ENCODE data around the gene WRNIP1.

The WRNIP1 gene

DNA sequence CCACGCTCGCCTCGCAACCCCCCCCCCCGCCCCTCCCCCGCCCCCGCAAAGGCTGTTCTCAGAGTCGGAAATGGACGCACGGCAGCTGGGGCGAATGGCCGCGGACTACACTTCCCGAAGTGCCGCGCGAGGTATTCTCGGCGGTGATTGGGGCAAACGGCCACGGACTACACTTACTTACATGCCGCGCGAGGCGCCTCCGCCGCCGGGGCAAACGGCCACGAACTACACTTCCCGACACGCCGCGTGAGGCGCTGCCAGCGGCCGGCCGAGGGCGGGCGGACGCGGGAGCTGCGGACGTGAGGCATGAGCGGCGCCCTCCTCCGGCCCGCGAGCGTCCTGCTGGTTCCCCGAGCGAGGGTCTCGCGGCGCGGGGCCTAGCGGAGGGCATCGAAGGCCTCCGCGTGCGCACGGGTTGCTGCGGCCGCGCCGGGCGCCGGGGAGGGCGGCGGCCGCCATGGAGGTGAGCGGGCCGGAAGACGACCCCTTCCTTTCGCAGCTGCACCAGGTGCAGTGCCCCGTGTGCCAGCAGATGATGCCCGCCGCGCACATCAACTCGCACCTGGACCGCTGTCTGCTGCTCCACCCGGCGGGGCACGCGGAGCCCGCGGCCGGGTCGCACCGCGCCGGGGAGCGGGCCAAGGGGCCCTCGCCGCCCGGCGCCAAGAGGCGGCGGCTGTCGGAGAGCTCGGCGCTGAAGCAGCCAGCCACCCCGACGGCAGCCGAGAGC is at the start of gene WRNIP1:
TSS of gene WRNIP1 (plus strand) at position 228 of the 730 bp plus-strand sequence. CDS start at position 458, 230 bp downstream.
- peak; percentile 95 for DNase-seq

DNA sequence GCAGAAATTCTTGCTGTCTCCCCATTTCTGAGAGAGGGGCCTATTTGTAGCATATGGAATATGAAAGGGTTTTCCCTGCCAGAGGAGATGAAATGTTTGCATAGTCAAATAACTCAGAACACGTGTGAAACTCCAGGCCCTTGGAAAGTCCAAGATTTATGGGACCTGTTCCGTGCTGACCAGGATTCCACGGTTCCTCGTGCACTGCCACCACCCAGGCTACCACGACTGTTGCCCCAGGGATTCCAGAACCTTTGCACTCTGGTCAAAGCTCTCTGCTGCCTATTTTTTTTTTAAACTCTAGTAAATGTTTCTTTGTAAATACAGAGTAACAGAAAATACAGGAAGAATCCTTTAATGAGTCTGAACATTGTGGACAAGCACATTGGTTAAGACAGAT is 49.5 kb upstream of the WRNIP1 start:
- no peak for DNase-seq

DNA sequence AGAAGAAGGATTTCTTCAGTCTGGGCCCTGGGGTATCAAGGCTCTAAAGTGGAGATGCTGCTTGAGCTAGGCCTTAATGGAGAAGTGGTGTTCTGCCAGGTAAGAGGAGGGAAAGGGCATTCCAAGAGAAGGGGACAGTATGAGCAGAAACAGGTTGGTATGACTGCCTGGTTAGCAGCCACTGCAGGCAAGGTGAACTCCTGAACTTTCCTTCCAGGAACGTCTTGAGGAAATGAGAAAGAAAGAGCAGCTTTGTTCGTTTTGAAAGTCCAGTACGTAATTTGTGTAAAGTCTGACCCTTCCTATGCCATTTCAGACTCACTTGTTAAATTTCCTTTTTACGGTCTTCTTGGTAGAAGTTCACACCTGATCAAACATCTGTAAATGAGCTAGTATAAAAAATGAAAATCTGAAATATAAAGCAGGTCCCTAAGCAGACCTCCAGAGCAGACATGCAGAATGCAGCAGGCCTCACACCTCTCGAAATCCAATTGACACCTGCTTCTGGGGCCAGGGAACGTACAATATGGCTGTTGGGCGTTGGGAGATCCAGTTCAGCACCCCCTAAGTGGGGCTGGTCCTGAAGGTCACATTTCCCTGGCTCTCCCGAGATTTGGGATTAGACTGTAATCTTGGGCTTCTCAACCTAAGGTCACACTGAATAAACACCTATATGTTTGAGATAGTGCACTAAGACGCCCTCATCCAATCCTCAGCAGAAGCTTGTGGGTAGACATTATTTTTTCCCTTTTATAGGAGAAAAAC is 48.1 kb upstream of the WRNIP1 start:
- no peak for DNase-seq

DNA sequence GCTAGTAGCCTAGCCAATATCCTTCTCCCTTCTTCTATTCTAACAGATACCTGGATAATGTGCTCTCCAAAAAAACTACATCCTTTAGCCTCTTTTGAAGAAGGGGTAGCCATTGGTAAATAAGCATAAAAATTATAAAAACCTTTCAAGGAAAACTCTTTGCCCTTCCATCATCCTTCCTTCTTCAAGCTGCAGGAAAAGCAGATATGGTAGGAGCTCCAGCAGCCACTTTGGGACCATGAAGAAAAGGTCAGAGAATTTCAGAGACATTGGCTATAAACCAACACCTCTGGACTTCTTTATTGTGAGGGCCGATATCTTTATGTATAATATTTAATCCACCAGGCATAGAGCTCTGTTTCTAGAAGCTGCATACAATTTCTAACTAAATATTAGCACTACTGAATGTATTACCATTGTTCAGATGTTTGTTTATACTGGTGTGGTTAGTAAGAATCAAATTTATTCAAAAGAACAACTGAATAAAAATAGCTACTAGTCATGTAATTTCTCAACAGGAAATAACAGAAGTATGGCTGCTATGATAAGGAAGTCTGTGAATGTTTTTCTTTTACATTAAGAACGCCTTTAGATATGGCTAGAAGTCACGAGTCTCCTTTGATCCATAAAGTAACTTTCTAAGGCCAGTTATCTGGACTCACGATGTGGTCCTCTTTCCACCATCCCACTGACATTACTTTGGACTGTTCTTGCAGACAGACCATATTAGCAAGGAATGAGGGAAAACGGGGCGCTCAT is 46.7 kb upstream of the WRNIP1 start:
- no peak for DNase-seq

DNA sequence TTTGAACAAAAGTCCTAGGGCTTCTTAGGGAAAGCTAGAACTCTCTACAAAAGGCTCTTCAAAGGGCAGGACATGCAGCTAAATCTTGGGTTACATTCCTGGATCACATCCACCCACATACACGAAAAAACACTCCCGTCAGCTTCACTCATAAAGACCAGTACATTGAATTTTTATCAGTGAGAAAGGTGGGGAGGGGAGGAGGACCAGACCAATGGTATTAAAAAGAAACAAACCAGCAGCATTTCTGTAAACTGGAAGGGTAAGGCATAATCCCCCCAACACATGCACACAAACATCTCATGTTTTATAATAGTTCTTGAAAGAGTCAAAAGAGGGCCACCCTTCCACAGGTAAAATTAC is 46.1 kb upstream of the WRNIP1 start:
- no peak for DNase-seq

DNA sequence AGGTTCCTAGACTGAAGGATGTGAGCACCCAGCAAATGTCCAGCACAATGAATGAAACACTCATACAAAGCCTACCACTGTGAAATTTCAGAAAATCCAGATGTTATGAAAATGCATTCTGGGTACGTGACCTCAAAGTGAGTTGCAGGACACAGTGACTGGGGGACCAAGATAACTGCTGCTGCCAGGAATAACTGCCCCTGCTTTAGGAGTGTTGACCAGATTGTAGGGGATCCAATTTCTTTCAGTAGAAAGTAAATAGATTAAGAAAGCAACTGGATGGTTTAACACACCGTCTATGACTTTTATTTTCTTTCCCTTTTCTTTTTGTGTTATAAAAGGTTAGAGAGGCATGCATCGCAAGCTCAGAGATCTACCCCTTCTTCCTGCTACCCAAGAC is 44.0 kb upstream of the WRNIP1 start:
- DNase-seq: no peak

DNA sequence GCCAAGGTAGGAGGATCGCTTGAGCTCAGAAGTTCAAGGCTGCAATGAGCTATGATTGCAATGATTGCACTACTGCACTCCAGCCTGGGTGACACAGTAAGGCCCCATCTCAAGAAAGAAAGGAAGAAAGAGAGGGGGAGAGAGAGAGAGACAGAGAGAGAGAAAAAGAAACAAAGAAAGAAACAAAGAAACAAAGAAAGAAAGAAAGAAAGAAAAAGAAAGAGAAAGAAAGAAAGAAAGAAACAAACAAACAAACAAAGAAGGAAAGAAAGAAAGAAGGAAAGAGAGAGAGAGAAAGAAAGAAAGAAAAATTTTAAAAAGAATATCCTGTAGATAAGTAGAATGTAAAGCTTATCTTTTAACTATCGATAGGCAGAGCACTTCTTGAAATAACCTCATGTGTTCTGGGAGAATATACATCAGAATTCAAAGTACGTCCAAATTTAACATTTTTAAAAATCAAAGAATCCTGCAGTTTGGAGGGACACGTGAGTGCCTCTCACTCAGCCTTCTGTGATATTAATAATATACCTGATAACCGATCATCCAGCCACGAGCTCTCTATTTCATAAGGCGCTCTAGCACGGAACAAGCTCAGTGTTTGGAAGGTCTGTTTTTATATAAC is 39.7 kb upstream of the WRNIP1 start:
- no peak for DNase-seq

DNA sequence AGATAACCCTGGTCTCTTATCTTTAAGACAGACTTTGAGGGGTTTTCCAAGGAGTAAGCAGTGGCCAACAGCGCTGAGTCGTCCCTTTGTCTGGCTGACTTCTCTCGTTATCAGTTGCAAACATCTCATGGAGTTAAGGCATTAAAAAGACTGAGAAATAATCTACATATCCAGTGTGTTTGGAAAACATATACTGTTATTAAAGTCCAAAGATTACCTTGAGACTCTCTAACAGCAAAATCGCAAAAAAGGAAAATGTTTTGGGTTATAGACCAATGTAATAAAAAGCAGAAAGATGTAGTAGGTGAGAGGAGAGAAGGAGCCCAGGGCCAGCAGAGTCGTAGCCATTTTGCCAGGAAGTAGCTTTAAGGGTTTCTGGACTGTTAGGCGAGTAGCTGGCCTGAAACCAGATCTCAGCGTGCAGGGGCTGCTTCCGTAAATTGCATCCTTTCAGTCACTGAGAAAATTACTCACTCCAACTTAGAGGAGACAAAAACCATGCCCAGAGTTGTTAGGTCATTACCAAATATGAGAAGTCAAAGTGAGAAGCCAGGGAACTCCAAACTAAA is 39.1 kb upstream of the WRNIP1 start:
- no peak for DNase-seq

DNA sequence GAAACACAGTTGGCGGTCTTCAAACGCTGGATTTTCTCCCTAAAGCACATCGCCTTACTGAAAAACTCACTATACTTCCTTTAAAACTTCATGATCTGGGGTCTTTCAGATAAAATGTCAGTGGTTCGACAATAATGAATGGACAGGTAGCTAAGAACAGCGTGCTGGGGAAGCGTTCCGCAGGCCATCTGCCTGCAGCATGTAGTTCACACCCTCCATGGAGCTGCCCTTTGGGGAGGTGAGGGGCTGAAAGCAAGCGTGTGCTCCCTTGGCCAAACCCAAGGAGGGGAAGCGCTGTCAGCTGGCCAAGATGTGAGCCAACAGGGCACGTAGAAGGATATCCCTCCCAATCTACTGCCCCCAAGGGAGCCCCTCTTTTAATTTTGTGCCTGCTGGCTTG is 35.3 kb upstream of the WRNIP1 start:
- no peak for DNase-seq

DNA sequence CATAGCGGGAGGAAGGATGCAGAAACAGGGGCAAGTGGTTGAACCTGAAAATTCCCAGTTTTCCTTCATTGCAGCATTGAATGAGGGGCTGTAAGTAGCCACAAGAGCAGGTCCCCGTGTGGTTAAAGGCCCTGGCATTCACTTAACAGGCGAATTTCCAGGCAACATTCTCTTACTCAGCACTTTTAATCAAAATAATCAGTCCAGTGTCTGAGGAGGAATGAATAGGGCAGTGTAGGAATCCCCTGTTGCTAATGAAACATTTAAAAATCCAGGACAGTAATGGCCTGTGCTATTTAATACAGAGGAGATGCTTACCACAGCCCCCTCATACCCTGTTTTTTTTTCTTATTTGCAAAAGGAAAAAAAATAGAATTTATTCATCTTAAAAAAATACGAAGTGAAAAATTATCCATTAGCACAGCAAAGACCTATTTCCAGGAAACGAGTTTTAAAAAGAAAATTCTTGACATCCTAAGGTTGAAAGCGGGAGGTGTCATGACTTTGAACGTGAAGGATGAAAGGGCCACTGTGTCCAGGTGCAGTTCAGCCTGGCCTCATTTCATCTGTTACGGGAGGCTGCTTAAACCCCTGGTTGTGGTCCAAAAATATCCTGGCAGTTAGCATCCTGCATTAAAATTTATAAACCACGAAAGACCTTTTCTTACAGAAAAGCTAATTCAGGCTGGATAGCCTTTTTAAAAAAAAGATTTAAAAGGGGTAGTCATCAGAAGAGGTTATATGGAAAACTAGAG is 34.7 kb upstream of the WRNIP1 start:
- DNase-seq: no peak

DNA sequence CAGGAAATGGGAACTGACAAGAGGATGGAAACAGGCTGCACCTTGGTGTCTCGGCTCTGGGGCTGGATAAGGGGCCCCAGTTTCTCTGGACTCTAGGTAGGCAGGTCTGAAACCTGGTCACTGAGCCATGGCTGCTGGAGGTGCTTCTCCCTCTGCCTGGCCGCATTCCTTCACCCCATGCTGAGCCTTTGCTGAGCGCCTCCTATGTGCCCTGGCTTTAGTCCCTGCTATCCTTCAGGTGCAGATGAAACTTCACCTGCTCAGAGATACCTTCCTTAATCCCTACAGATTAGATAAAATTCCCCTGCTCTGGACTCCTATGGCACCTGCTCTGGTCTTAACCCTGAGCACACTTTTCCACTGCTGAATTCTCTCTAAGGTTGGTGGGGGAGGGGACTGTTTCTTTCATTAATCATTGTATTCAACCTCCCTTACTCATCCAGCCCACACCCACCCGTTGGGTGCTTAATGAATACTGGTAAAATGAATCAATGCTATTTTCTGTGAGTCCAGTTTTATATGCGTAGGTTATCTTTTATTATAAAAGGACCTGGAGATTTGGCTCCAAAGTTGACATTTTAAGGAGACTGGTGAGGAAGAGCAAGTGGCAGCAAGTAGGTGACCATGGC is 33.8 kb upstream of the WRNIP1 start:
- no peak for DNase-seq

DNA sequence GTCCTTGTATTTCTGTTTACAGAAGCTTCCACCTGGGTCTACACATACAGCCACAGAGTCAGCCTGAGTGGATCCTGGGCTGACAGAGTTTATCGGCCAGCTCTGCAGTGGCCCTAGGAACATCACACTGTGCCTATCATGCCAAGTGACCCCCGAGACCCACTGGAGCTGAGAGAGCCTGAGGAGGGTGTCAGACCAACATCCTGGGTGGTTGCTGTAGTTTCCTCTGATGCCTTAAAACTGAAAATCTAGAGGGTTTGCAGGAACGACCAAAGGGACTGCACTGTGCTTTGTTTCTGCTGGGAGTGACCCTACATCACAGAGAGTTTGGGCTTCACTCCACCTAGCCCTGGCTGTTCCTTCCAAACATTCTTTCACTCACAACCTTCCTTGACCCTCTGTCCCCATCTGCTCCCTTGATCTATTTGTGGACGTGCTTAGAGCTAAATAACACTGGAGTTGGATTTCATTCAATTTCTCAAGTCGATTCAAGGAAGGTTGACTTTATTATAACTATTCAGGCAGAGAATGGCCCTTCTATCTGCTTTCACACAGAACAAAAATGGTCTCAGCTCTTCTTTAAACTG is 32.6 kb upstream of the WRNIP1 start:
- DNase-seq: no peak

DNA sequence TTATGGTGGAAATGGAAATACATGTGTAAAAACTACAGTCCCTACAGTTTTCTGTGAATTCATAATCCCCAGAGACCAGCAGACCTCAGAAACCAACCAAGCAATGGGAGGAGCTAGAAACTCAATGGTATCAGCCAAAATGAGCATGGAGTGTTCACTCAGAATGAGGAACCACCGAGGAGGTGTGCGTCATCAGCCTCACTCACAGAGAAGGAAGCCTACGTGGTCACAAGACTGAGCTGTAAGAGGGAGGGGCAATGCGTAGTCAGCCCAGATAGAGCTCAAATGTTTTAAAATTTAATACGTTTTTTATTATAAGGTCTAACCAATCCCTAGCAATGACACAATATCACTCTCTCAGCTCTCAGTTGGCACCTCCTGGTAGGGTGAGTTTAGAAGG is 31.9 kb upstream of the WRNIP1 start:
- peak; percentile 19 for DNase-seq

DNA sequence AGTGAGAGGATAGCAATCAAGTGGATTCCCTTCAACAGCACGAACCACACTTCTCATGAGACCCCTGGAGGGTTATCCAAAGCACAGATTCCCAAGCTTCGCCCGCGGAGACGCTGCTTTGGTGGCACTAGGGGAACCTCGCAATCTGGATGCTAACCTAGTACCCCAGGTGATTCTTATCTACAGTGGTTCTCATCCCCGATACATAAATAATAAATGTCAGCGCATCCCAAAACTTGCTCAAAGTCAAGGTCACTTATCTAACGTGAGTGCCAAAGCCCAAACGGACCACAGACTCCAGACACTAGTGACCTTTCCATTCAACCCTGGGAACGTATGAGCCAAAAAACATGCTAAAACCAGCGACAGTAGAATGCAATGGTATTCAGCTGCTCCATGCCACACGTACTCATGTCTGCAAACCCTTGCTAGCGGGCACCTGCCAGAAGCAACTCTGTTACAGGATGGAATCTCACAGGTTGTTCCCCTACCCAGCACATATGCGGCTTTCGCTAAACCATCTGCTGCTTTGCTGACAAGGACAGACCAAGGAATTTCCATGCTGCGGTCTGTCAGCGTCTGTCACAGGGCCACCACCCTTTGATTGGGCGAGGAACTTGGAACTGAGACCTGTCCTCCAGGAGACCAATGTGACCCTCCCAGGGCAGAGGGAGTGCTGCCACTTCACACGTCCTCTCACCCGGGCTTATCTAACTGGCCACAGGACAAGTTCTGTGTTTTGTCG is 31.3 kb upstream of the WRNIP1 start:
- no peak for DNase-seq

DNA sequence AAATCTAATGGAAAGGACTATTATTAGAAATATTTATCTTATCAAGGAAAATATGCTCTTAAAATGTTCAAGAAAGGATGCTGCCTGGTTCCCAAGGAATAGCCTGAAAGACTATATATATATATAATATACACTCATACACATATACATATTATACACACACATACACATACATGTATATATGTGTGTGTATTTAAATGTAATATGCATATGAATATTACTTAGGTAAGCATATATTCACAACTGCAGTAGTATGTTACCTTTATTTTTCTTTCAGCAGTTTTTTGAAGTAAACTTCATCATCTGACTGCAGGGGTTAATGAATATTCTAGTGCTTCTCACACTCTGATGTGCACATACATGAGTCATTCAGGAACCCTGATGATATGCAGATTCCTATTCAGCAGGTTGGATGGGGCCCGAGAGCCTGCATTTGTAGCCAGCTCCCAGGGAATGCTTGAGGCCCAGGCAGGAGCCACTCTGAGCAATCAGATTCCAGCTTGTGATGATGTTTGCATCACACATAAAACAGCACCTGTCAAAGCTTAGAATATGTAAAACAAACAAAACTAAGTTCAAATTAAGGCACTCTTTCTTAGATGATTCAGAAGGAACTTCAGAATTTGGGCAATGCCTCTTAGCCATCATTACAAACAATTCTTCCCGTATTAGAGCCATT is 30.6 kb upstream of the WRNIP1 start:
- DNase-seq: no peak

DNA sequence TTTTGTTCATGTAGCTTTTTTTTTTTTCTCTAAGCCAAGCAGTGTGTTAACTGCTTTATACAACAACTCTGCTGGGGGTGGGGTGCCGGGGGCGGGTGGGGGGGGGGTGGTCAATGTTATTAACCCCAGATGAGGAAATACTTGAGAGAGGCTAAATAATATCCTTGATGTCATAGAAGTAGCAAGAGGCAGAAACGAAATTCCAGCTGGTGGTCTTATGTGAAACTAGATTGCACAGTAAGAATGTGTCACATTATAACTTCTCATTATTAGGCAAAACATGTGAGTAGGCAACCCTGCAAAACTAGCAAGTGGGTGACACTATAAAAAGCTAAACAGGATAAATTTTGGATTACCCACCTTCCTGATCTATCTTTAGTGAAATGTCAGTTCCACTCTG is 27.3 kb upstream of the WRNIP1 start:
- no peak for DNase-seq

DNA sequence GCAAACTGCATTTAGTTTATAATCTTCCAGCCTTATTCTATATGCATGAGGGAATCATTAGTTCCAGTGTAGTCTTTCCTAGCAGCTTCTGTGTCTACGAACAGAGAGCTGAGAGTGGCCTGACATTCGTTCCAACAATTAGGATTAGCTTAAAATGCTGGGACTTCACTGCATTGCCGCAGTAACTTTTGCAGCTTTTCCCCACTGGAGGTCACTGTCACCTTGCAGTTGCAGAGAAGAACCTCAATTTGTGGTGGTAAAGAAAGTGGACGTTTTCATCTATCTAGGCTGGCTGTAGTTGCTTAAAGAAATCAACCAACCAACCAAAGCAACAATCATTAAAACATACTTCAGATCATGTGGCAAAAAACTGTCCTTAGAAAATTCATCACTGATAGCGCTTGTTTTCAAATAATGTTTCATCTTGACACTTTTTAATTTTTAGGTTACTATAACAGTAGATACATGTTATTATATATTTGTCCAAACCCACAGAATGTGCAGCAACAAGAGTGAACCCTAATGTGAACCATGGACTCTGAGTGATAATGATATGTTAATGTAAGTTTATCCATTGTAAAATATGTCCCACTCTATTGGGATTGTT is 26.7 kb upstream of the WRNIP1 start:
- peak; percentile 30 for DNase-seq

DNA sequence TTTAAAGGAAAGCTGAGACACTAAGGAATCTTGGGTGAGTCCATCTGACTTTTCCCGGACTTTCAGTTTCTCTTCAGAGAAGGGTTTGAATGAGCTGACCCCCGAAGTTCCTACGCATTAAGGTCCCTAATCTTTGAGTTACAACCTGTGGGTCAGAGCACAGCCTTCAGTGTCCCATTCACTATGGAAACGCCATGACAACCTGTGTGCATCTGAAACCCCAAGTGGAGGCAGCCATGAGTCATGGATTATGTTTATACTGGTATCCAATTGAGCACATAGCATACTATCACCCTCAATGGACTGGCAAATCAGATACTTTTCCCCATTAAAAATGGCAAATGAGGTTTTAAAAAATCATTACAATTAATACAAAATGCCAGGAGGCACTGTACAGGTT is 25.9 kb upstream of the WRNIP1 start:
- no peak for DNase-seq

DNA sequence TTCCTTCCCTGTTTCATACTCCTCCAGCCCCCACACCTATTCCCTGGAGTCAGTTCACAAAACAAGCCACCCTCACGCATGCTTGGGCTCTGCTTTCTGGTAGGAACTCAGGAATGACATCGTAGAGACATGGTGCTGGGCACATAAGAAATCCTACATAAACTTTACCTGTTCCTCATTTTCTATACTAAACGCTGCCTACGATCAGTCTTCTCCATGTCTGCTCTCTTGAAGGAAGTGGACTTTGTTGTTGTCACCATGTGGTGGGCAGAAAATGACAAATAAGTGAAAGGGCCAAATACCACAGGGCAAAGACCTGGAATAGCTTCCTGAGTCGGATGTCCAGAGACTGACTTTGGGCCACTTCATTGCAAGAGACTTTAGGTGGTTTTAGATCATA is 24.6 kb upstream of the WRNIP1 start:
- DNase-seq: no peak

DNA sequence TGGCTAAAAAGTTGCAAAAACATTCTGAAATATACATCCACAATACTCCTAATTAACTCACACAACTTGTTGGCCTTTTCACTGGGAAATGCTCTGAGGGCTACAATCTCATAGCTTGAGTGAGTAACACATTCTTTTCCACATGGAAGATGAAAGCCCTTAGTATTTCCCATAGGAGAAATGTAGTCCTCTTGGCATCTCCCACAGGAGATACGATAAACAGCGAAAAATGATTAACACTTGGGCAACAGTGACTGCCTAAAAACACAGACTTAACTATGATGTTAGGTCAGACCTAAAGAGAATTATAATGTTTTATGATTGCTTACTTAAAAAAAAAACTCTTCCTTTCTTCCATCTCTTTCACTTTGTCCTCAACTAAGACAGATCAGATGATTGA is 23.4 kb upstream of the WRNIP1 start:
- DNase-seq: no peak
